ENCODE data around the gene RAD51B. TPM values are rescaled to one million over a fixed set of nuclear protein-coding genes. Genes with fewer than 3 reads are reported as not detected.

RAD51B gene
- total RNA-seq, 6 experiments from 2014 or later, result 2.7 to 5.8 (median 4.3) TPM

GRCh38 chr14:68486033-68486732, 666.6 kb downstream of the RAD51B start:
- H3K27ac ChIP-seq, result peak overlapping the region; percentile 38 to 73 (median 69)
- H3K4me1 ChIP-seq, result peaks cover 0 to 44% (median 16%) of the 10 kb centered on the region in 4 donors
- WGBS (ENCODE audit: insufficient coverage, low coverage, low lambda C conversion rate, missing lambda C conversion rate), result 27% methylated on average over 7 of the region's 7 CpGs
- no peak overlapping the region for H3K4me3 ChIP-seq
- H3K9me3 ChIP-seq, result no peaks in the 10 kb centered on the region
- ATAC-seq (peak; percentile 77 to 90 (median 80)), DNase-seq (peak in 1 of 3 donors; percentile 80)
- no peaks in the 10 kb centered on the region for H3K27me3 ChIP-seq
- H3K36me3 ChIP-seq, result no peaks in the 10 kb centered on the region
- TF ChIP-seq CTCF (IDR thresholded peaks at IDR 0.05) (no peak), POLR2A (IDR thresholded peaks at IDR 0.05) (peak; percentile 29)
- intact Hi-C loops (cut with DNase I), result no loop called here

GRCh38 chr14:68486809-68487208, 667.2 kb downstream of the RAD51B start:
- peaks cover 0 to 39% (median 16%) of the 10 kb centered on the region in 4 donors for H3K4me1 ChIP-seq
- H3K27me3 ChIP-seq, result no peaks in the 10 kb centered on the region

GRCh38 chr14:68487805-68488590, 668.4 kb downstream of the RAD51B start:
- Histone ChIP-seq H3K9me3 (no peaks in the 10 kb centered on the region), H3K4me1 (peaks cover 0 to 33% (median 14%) of the 10 kb centered on the region in 4 donors), H3K27ac (peak overlapping the region in 2 of 3 donors; percentile 69 to 73), H3K27me3 (no peaks in the 10 kb centered on the region), H3K4me3 (no peak overlapping the region), H3K36me3 (no peaks in the 10 kb centered on the region)
- DNase-seq (no peak), ATAC-seq (peak in 1 of 4 donors; percentile 11)
- intact Hi-C loops (cut with DNase I), result no loop called here
- TF ChIP-seq POLR2A (IDR thresholded peaks at IDR 0.05) (no peak), CTCF (IDR thresholded peaks at IDR 0.05) (no peak)
- 72% methylated on average over 3 of the region's 3 CpGs for WGBS (ENCODE audit: insufficient coverage, low coverage, low lambda C conversion rate, missing lambda C conversion rate)

More at GRCh38 chr14:68486809-68487208, 667.2 kb downstream of the RAD51B start:
- DNase-seq (no peak), ATAC-seq (peak; percentile 22 to 44 (median 36))
- intact Hi-C loops (cut with DNase I), result no loop called here
- Histone ChIP-seq H3K27ac (peak overlapping the region; percentile 38 to 73 (median 69)), H3K9me3 (no peaks in the 10 kb centered on the region), H3K36me3 (no peaks in the 10 kb centered on the region), H3K4me3 (no peak overlapping the region)
- TF ChIP-seq POLR2A (IDR thresholded peaks at IDR 0.05) (no peak), CTCF (IDR thresholded peaks at IDR 0.05) (no peak)
- 42% methylated on average over 4 of the region's 6 CpGs for WGBS (ENCODE audit: insufficient coverage, low coverage, low lambda C conversion rate, missing lambda C conversion rate)

GRCh38 chr14:68491793-68492192, 672.2 kb downstream of the RAD51B start:
- H3K4me3 ChIP-seq, result no peak overlapping the region
- WGBS (ENCODE audit: insufficient coverage, low coverage, low lambda C conversion rate, missing lambda C conversion rate), result 100% methylated on average over 5 of the region's 6 CpGs
- TF ChIP-seq CTCF (IDR thresholded peaks at IDR 0.05) (no peak), POLR2A (IDR thresholded peaks at IDR 0.05) (no peak)
- no peak for DNase-seq
- ATAC-seq, result no peak
- intact Hi-C loops (cut with DNase I), result no loop called here
- H3K27ac ChIP-seq, result no peak overlapping the region
- H3K36me3 ChIP-seq, result no peaks in the 10 kb centered on the region
- no peaks in the 10 kb centered on the region for H3K27me3 ChIP-seq
- no peaks in the 10 kb centered on the region for H3K9me3 ChIP-seq
- peaks cover 0 to 13% (median 4%) of the 10 kb centered on the region in 4 donors for H3K4me1 ChIP-seq
